ENCODE results near the gene DESI1. TPM values are rescaled to one million over a fixed set of nuclear protein-coding genes. Genes with fewer than 3 reads are reported as not detected.
A peak's percentile ranks its signal among the peaks of the same experiment; 100 is the strongest.

Gene DESI1
- total and polyA plus RNA-seq, 2 of the 13 experiments (the other 11 are each of a cell fraction or from before 2014, with no cell fraction given) = 21.6 to 29.2 TPM

GRCh38 chr22:41576877-41577276, 44.0 kb downstream of the DESI1 start (continued):
- TF ChIP-seq, protein P1, sequence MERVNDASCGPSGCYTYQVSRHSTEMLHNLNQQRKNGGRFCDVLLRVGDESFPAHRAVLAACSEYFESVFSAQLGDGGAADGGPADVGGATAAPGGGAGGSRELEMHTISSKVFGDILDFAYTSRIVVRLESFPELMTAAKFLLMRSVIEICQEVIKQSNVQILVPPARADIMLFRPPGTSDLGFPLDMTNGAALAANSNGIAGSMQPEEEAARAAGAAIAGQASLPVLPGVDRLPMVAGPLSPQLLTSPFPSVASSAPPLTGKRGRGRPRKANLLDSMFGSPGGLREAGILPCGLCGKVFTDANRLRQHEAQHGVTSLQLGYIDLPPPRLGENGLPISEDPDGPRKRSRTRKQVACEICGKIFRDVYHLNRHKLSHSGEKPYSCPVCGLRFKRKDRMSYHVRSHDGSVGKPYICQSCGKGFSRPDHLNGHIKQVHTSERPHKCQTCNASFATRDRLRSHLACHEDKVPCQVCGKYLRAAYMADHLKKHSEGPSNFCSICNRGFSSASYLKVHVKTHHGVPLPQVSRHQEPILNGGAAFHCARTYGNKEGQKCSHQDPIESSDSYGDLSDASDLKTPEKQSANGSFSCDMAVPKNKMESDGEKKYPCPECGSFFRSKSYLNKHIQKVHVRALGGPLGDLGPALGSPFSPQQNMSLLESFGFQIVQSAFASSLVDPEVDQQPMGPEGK (CRISPR knock-in tag; IDR thresholded peaks at IDR 0.05) = peak; percentile 50
- TF ChIP-seq KDM5A (IDR thresholded peaks at IDR 0.05; ENCODE audit: borderline replicate concordance, low read length) (no peak), ZNF850 (CRISPR knock-in tag; conservative IDR thresholded peaks at IDR 0.05) (no peak), ZNF543 (CRISPR knock-in tag; IDR thresholded peaks at IDR 0.05) (no peak), NBN (conservative IDR thresholded peaks at IDR 0.05) (no peak), JARID2 (CRISPR knock-in tag; IDR thresholded peaks at IDR 0.05; ENCODE audit: insufficient replicate concordance) (no peak), KLF15 (CRISPR knock-in tag; IDR thresholded peaks at IDR 0.05; ENCODE audit: borderline replicate concordance) (no peak), ZBTB14 (CRISPR knock-in tag; IDR thresholded peaks at IDR 0.05) (no peak), BRD4 (CRISPR knock-in tag; IDR thresholded peaks at IDR 0.05) (no peak), RFX1 (IDR thresholded peaks at IDR 0.05) (no peak), GTF2F1 (IDR thresholded peaks at IDR 0.05; ENCODE audit: low read length) (no peak), TBX3 (IDR thresholded peaks at IDR 0.05; ENCODE audit: borderline replicate concordance) (no peak), CBX5 (CRISPR knock-in tag; IDR thresholded peaks at IDR 0.05; ENCODE audit: borderline replicate concordance) (peak; percentile 49; the same call in 1 of the 2 replicates), HNRNPUL1 (IDR thresholded peaks at IDR 0.05; ENCODE audit: low read depth, low read length) (no peak), SOX6 (IDR thresholded peaks at IDR 0.05) (no peak), SOX6 (CRISPR knock-in tag; IDR thresholded peaks at IDR 0.05) (no peak), TP53 (CRISPR knock-in tag; conservative IDR thresholded peaks at IDR 0.05) (no peak), SALL2 (CRISPR knock-in tag; IDR thresholded peaks at IDR 0.05) (peak; percentile 64; the same call in 1 of the 2 replicates), ZNF317 (CRISPR knock-in tag; IDR thresholded peaks at IDR 0.05) (no peak), CREM (IDR thresholded peaks at IDR 0.05) (no peak), CREM (CRISPR knock-in tag; IDR thresholded peaks at IDR 0.05) (no peak), HNRNPK (IDR thresholded peaks at IDR 0.05; ENCODE audit: low read depth, low read length, poor library complexity, severe bottlenecking) (no peak), TCF7L2 (IDR thresholded peaks at IDR 0.05; ENCODE audit: low read depth, low read length) (no peak), WIZ (CRISPR knock-in tag; IDR thresholded peaks at IDR 0.05) (no peak), TBL1XR1 (IDR thresholded peaks at IDR 0.05; ENCODE audit: borderline replicate concordance, low read length, partially characterized antibody) (no peak), MXD3 (CRISPR knock-in tag; IDR thresholded peaks at IDR 0.05) (0 out of 2 replicates have a peak, but pooled peaks have one; percentile 43), SRSF4 (IDR thresholded peaks at IDR 0.05; ENCODE audit: low read depth, low read length, poor library complexity, severe bottlenecking) (no peak), ZNF749 (CRISPR knock-in tag; IDR thresholded peaks at IDR 0.05; ENCODE audit: borderline replicate concordance) (no peak)
- TF ChIP-seq, protein P2, sequence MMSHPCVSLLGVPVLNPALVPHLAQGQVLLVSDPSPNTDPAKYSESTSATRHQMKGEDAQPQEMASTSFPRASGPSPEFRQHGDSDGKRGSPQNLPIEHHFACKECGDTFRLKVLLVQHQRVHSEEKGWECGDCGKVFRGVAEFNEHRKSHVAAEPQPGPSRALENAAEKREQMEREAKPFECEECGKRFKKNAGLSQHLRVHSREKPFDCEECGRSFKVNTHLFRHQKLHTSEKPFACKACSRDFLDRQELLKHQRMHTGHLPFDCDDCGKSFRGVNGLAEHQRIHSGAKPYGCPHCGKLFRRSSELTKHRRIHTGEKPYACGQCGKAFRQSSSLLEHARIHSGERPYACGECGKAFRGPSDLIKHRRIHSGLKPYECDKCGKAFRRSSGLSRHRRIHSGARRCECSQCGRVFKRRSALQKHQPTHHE (CRISPR knock-in tag; IDR thresholded peaks at IDR 0.05; ENCODE audit: borderline replicate concordance) = no peak

Data from HepG2 (cell line).